DND-41 (cell line): Measurements from ENCODE around the gene NCK2.

Experiments
- CTCF ChIP-seq: IDR thresholded peaks from 2 replicates; pipeline ENCODE4 v1.5.1; 2012; ENCODE audit warnings: borderline replicate concordance, low read length, moderate library complexity, mild to moderate bottlenecking; ENCODE audit not compliant: poor library complexity, severe bottlenecking; ENCODE audit errors: extremely low read depth
- EZH2 ChIP-seq: IDR thresholded peaks from 3 replicates; pipeline ENCODE4 v1.6.1; 2012; ENCODE audit warnings: borderline replicate concordance, low read depth, mild to moderate bottlenecking, moderate library complexity, low read length, inconsistent platforms; ENCODE audit not compliant: severe bottlenecking

GRCh38 chr2:105755895-105756294, 11.2 kb downstream of the NCK2 start:
- no peak for TF ChIP-seq CTCF
- TF ChIP-seq EZH2: no peak
